ENCODE results near the gene RPL9.
"Not testable (repeated sequence)": the region's sequence is repeated elsewhere in the genome, so short reads cannot be mapped to it uniquely, and the experiment has no call there.

Gene RPL9

GRCh38 chr4:39446483-39446841 lies 12.3 kb downstream of the RPL9 start:
- H3K27ac ChIP-seq (ENCODE audit: low read depth, low read length, severe bottlenecking), result no peak overlapping the region
- no peak overlapping the region for H3K4me3 ChIP-seq (ENCODE audit: extremely low read depth, insufficient read depth, low read length, poor library complexity, severe bottlenecking)
- H3K4me1 ChIP-seq (ENCODE audit: control insufficient read depth, insufficient read depth, low read length, poor library complexity, severe bottlenecking), result no peaks in the 10 kb centered on the region
- H3K9me3 ChIP-seq (ENCODE audit: control insufficient read depth, low read length), result no peaks in the 10 kb centered on the region
- 96 to 97% methylated on average over 16 to 20 of the region's 20 CpGs for WGBS, 2 experiments (ENCODE audit: insufficient coverage in 2 of 2)
- H3K36me3 ChIP-seq (ENCODE audit: control insufficient read depth, insufficient read depth, low read length), result peaks cover 25% of the 10 kb centered on the region

GRCh38 chr4:39442998-39443397 lies 15.7 kb downstream of the RPL9 start:
- no peak overlapping the region for H3K4me3 ChIP-seq (ENCODE audit: extremely low read depth, insufficient read depth, low read length, poor library complexity, severe bottlenecking)
- peaks cover 7% of the 10 kb centered on the region for H3K36me3 ChIP-seq (ENCODE audit: control insufficient read depth, insufficient read depth, low read length)
- no peak overlapping the region for H3K27ac ChIP-seq (ENCODE audit: low read depth, low read length, severe bottlenecking)
- H3K4me1 ChIP-seq (ENCODE audit: control insufficient read depth, insufficient read depth, low read length, poor library complexity, severe bottlenecking), result no peaks in the 10 kb centered on the region
- H3K9me3 ChIP-seq (ENCODE audit: control insufficient read depth, low read length), result no peaks in the 10 kb centered on the region
- WGBS, 2 experiments (ENCODE audit: insufficient coverage in 2 of 2), result 86% methylated on average over 1 of the region's 4 CpGs; no CpG with 5 or more reads in 1 of the 2 experiments

- 100% methylated on average over 1 of the region's 2 CpGs for WGBS, 2 experiments (ENCODE audit: insufficient coverage in 2 of 2)
Measured at GRCh38 chr4:39441593-39441992, 17.1 kb downstream of the RPL9 start.

GRCh38 chr4:39435659-39436563 lies 22.8 kb downstream of the RPL9 start:
- H3K9me3 ChIP-seq (ENCODE audit: control insufficient read depth, low read length), result no peaks in the 10 kb centered on the region
- H3K36me3 ChIP-seq (ENCODE audit: control insufficient read depth, insufficient read depth, low read length), result no peaks in the 10 kb centered on the region
- 72 to 75% methylated on average over 4 to 6 of the region's 7 CpGs for WGBS, 2 experiments (ENCODE audit: insufficient coverage in 2 of 2)
- no peak overlapping the region for H3K27ac ChIP-seq (ENCODE audit: low read depth, low read length, severe bottlenecking)
- no peaks in the 10 kb centered on the region for H3K4me1 ChIP-seq (ENCODE audit: control insufficient read depth, insufficient read depth, low read length, poor library complexity, severe bottlenecking)
- H3K4me3 ChIP-seq (ENCODE audit: extremely low read depth, insufficient read depth, low read length, poor library complexity, severe bottlenecking), result no peak overlapping the region

More at GRCh38 chr4:39441593-39441992, 17.1 kb downstream of the RPL9 start:
- H3K36me3 ChIP-seq (ENCODE audit: control insufficient read depth, insufficient read depth, low read length), result no peaks in the 10 kb centered on the region
- no peak overlapping the region for H3K4me3 ChIP-seq (ENCODE audit: extremely low read depth, insufficient read depth, low read length, poor library complexity, severe bottlenecking)
- no peaks in the 10 kb centered on the region for H3K9me3 ChIP-seq (ENCODE audit: control insufficient read depth, low read length)
- no peaks in the 10 kb centered on the region for H3K4me1 ChIP-seq (ENCODE audit: control insufficient read depth, insufficient read depth, low read length, poor library complexity, severe bottlenecking)
- H3K27ac ChIP-seq (ENCODE audit: low read depth, low read length, severe bottlenecking), result no peak overlapping the region

GRCh38 chr4:39433878-39434492 lies 24.7 kb downstream of the RPL9 start:
- 94 to 95% methylated on average over 10 to 11 of the region's 11 CpGs for WGBS, 2 experiments (ENCODE audit: insufficient coverage in 2 of 2)

GRCh38 chr4:39429476-39430334 lies 29.0 kb downstream of the RPL9 start:
- Histone ChIP-seq H3K27ac (ENCODE audit: low read depth, low read length, severe bottlenecking) (no peak overlapping the region), H3K4me1 (ENCODE audit: control insufficient read depth, insufficient read depth, low read length, poor library complexity, severe bottlenecking) (no peaks in the 10 kb centered on the region), H3K9me3 (ENCODE audit: control insufficient read depth, low read length) (no peaks in the 10 kb centered on the region), H3K4me3 (ENCODE audit: extremely low read depth, insufficient read depth, low read length, poor library complexity, severe bottlenecking) (no peak overlapping the region), H3K36me3 (ENCODE audit: control insufficient read depth, insufficient read depth, low read length) (no peaks in the 10 kb centered on the region)
- WGBS, 2 experiments (ENCODE audit: insufficient coverage in 2 of 2), result 82 to 83% methylated on average over 2 to 4 of the region's 4 CpGs

More at GRCh38 chr4:39433878-39434492, 24.7 kb downstream of the RPL9 start:
- Histone ChIP-seq H3K27ac (ENCODE audit: low read depth, low read length, severe bottlenecking) (no peak overlapping the region), H3K36me3 (ENCODE audit: control insufficient read depth, insufficient read depth, low read length) (no peaks in the 10 kb centered on the region), H3K4me3 (ENCODE audit: extremely low read depth, insufficient read depth, low read length, poor library complexity, severe bottlenecking) (no peak overlapping the region), H3K9me3 (ENCODE audit: control insufficient read depth, low read length) (no peaks in the 10 kb centered on the region), H3K4me1 (ENCODE audit: control insufficient read depth, insufficient read depth, low read length, poor library complexity, severe bottlenecking) (no peaks in the 10 kb centered on the region)

GRCh38 chr4:39427520-39428114 lies 31.1 kb downstream of the RPL9 start:
- 88 to 96% methylated on average over 8 of the region's 10 CpGs for WGBS, 2 experiments (ENCODE audit: insufficient coverage in 2 of 2)
- Histone ChIP-seq H3K36me3 (ENCODE audit: control insufficient read depth, insufficient read depth, low read length) (no peaks in the 10 kb centered on the region), H3K4me3 (ENCODE audit: extremely low read depth, insufficient read depth, low read length, poor library complexity, severe bottlenecking) (no peak overlapping the region), H3K9me3 (ENCODE audit: control insufficient read depth, low read length) (no peaks in the 10 kb centered on the region), H3K27ac (ENCODE audit: low read depth, low read length, severe bottlenecking) (no peak overlapping the region), H3K4me1 (ENCODE audit: control insufficient read depth, insufficient read depth, low read length, poor library complexity, severe bottlenecking) (no peaks in the 10 kb centered on the region)

GRCh38 chr4:39426728-39427127 lies 32.0 kb downstream of the RPL9 start:
- no peaks in the 10 kb centered on the region for H3K4me1 ChIP-seq (ENCODE audit: control insufficient read depth, insufficient read depth, low read length, poor library complexity, severe bottlenecking)
- 83% methylated on average over 1 of the region's 1 CpG; no CpG with 5 or more reads in 1 of the 2 experiments for WGBS, 2 experiments (ENCODE audit: insufficient coverage in 2 of 2)
- no peak overlapping the region for H3K27ac ChIP-seq (ENCODE audit: low read depth, low read length, severe bottlenecking)
- H3K9me3 ChIP-seq (ENCODE audit: control insufficient read depth, low read length), result no peaks in the 10 kb centered on the region
- H3K36me3 ChIP-seq (ENCODE audit: control insufficient read depth, insufficient read depth, low read length), result no peaks in the 10 kb centered on the region
- H3K4me3 ChIP-seq (ENCODE audit: extremely low read depth, insufficient read depth, low read length, poor library complexity, severe bottlenecking), result no peak overlapping the region

- H3K9me3 ChIP-seq (ENCODE audit: control insufficient read depth, low read length); H3K4me3 ChIP-seq (ENCODE audit: extremely low read depth, insufficient read depth, low read length, poor library complexity, severe bottlenecking): not testable (repeated sequence)
- WGBS, 2 experiments (ENCODE audit: insufficient coverage in 2 of 2), result no CpG with 5 or more reads among the region's 1 CpG
Measured at GRCh38 chr4:39425297-39425696, 33.4 kb downstream of the RPL9 start.

GRCh38 chr4:39422247-39422646 lies 36.5 kb downstream of the RPL9 start:
- H3K9me3 ChIP-seq (ENCODE audit: control insufficient read depth, low read length), result no peaks in the 10 kb centered on the region
- no peak overlapping the region for H3K4me3 ChIP-seq (ENCODE audit: extremely low read depth, insufficient read depth, low read length, poor library complexity, severe bottlenecking)
- 83 to 90% methylated on average over 1 of the region's 3 CpGs for WGBS, 2 experiments (ENCODE audit: insufficient coverage in 2 of 2)
- H3K27ac ChIP-seq (ENCODE audit: low read depth, low read length, severe bottlenecking), result no peak overlapping the region
- H3K36me3 ChIP-seq (ENCODE audit: control insufficient read depth, insufficient read depth, low read length), result no peaks in the 10 kb centered on the region
- no peaks in the 10 kb centered on the region for H3K4me1 ChIP-seq (ENCODE audit: control insufficient read depth, insufficient read depth, low read length, poor library complexity, severe bottlenecking)

More at GRCh38 chr4:39425297-39425696, 33.4 kb downstream of the RPL9 start:
- not testable (repeated sequence) for H3K4me1 ChIP-seq (ENCODE audit: control insufficient read depth, insufficient read depth, low read length, poor library complexity, severe bottlenecking); H3K27ac ChIP-seq (ENCODE audit: low read depth, low read length, severe bottlenecking); H3K36me3 ChIP-seq (ENCODE audit: control insufficient read depth, insufficient read depth, low read length)
